Measurements from ENCODE around the gene EXD2.

DNA sequence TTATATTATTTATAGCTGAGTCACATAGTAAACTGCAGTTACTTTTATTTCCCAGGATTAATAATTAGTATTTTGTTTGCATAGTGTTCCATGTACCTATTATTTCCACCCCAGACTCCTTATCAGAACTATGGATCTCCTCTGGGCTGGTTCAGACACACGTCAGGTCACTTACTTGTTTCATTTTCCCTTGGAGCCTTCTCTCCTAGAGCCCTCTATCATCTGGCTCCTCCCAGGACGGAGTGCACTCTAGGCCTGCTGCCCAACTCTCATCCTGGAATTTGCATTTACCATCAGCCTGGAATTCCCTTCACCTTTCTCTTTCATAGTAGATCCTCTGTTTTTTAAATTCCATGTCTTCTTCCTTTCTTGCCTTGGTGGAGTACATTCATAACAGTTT lies 40.2 kb downstream of the EXD2 start:
- TF ChIP-seq POLR2A (IDR thresholded peaks at IDR 0.05; ENCODE audit: low read depth, low read length): no peak
- no peak for TF ChIP-seq TAF1 (IDR thresholded peaks at IDR 0.05; ENCODE audit: low read depth, low read length)
- TF ChIP-seq POLR2AphosphoS5 (IDR thresholded peaks at IDR 0.05; ENCODE audit: low read depth, low read length): no peak
- TF ChIP-seq POU2F2 (IDR thresholded peaks at IDR 0.05; ENCODE audit: low read depth, low read length): no peak
- no peak for TF ChIP-seq SPI1 (IDR thresholded peaks at IDR 0.05; ENCODE audit: low read depth, low read length)
